Thyroid gland (tissue), 4 donors: ENCODE measurements around the gene EVA1B.
A peak's percentile ranks its signal among the peaks of the same experiment; 100 is the strongest.

Experiments used
- POLR2A ChIP-seq, 2 donors: fragments of 450-650 bp; IDR thresholded peaks; one replicate each; pipeline ENCODE4 v1.6.1; 2017; ENCODE audit warnings: antibody characterized with exemption in 2 of 2, mild to moderate bottlenecking in 2 of 2, moderate library complexity in 1 of 2
- TF ChIP-seq, protein P1 (sequence below), 6 experiments: fragments of 200-600 bp in 3 of 6; fragments of 450-650 bp in 3 of 6; sonication (generic) in 3 of 6; IDR thresholded peaks; one replicate each; pipeline ENCODE4 v1.5.1; 2016 to 2019; ENCODE audit warnings: antibody characterized with exemption in 6 of 6, mild to moderate bottlenecking in 2 of 6, inconsistent platforms in 1 of 6, moderate library complexity in 1 of 6

DNA sequence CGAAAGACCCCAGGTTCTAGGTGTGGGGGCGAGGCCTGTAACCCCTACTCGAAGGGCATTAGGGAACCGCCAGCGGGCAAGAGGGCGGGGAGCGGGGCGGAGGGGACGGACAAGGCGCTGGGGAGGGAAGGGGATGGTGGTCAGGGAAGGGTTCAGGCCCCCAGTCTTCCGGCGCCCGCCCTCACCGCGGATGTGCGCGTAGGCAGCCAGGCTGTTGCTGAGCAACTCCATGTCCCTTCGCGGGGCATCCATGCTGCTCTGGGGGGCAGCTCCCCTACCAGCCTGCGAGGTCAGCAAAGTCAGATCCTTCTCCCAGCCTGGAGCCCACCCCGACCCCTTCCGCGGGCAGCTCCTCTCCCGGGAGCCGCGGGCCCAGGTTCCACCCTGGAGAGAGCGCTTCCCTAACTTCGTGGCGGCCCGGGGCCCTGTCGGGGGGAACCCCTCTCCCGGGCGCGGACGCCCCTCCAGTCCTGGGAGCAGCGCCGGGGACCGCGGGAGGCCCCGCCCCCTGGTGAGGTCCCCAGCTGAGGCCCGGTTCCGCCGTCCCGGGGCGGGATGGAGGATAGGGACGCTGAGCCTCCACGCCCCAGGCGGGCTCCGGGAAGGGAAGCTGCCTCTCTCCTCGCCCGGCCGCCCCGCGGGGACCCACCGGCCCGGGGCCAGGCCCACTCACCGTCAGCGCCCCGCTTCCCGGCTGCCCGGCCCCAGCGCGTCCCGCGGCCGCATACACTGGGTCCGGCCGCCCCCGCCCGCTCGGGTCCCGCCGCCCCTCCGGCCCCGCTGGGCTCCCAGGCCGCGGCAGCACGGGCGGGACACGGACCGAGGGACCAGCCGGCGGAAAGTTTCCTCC is 434 bp downstream of the EVA1B start:
- TF ChIP-seq, protein P1, sequence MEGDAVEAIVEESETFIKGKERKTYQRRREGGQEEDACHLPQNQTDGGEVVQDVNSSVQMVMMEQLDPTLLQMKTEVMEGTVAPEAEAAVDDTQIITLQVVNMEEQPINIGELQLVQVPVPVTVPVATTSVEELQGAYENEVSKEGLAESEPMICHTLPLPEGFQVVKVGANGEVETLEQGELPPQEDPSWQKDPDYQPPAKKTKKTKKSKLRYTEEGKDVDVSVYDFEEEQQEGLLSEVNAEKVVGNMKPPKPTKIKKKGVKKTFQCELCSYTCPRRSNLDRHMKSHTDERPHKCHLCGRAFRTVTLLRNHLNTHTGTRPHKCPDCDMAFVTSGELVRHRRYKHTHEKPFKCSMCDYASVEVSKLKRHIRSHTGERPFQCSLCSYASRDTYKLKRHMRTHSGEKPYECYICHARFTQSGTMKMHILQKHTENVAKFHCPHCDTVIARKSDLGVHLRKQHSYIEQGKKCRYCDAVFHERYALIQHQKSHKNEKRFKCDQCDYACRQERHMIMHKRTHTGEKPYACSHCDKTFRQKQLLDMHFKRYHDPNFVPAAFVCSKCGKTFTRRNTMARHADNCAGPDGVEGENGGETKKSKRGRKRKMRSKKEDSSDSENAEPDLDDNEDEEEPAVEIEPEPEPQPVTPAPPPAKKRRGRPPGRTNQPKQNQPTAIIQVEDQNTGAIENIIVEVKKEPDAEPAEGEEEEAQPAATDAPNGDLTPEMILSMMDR (IDR thresholded peaks at IDR 0.05): no peak
- TF ChIP-seq POLR2A (IDR thresholded peaks at IDR 0.05): peak in 1 of 2 donors; percentile 37
